Cardiac fibroblast (primary cell): ENCODE data around the gene NEO1.

Source experiments
- DNase-seq, 2 donors: peaks; one replicate each; pipeline versions ENCODE4 v3.0.0 to v3.0.0-alpha.2; 2010; ENCODE audit warnings: low read depth in 2 of 2
- H3K4me3 ChIP-seq, 2 donors: replicated peaks in 1 of 2; 1 replicate in 1 of 2; 2 replicates in 1 of 2; pipeline ENCODE4 v1.5.1; 2011; ENCODE audit warnings: low read depth in 2 of 2, low read length in 2 of 2, mild to moderate bottlenecking in 2 of 2, moderate library complexity in 1 of 2
- CTCF ChIP-seq: IDR thresholded peaks from one replicate; pipeline ENCODE4 v1.5.1; 2011; ENCODE audit warnings: low read depth, mild to moderate bottlenecking, low read length, inconsistent platforms

Gene NEO1

GRCh38 chr15:73335471-73335870 is 283.2 kb downstream of the NEO1 start:
- H3K4me3 ChIP-seq = no peak overlapping the region
- no peak for DNase-seq
- TF ChIP-seq CTCF = no peak

- H3K4me3 ChIP-seq = no peak overlapping the region
- no peak for DNase-seq
- no peak for TF ChIP-seq CTCF
Observed at GRCh38 chr15:73336756-73337155, 284.5 kb downstream of the NEO1 start.

GRCh38 chr15:73337187-73337586 is 284.9 kb downstream of the NEO1 start:
- DNase-seq = no peak
- H3K4me3 ChIP-seq = no peak overlapping the region
- no peak for TF ChIP-seq CTCF

GRCh38 chr15:73338058-73338457 is 285.8 kb downstream of the NEO1 start:
- TF ChIP-seq CTCF = no peak
- no peak for DNase-seq
- H3K4me3 ChIP-seq = no peak overlapping the region

- no peak for TF ChIP-seq CTCF
- DNase-seq = no peak
- H3K4me3 ChIP-seq = no peak overlapping the region
Observed at GRCh38 chr15:73338606-73339374, 286.5 kb downstream of the NEO1 start.

- H3K4me3 ChIP-seq = no peak overlapping the region
- TF ChIP-seq CTCF = no peak
- DNase-seq = no peak
Observed at GRCh38 chr15:73340502-73341192, 288.4 kb downstream of the NEO1 start.
